GM12865 (cell line): ENCODE data around the gene FASN.

Experiments
- DNase-seq: peaks from one replicate; pipeline ENCODE4 v3.0.0; 2010; ENCODE audit warnings: low read depth
- H3K4me3 ChIP-seq: 2 replicates; pipeline ENCODE4 v1.5.1; 2011; ENCODE audit warnings: mild to moderate bottlenecking, low read depth, low read length, control low read depth
- TF ChIP-seq, protein P1 (sequence below): IDR thresholded peaks from 2 replicates; pipeline ENCODE4 v1.5.1; 2011; ENCODE audit warnings: low read length, control low read depth, low read depth, inconsistent platforms; ENCODE audit not compliant: insufficient read depth; ENCODE audit errors: missing control alignments

FASN gene

DNA sequence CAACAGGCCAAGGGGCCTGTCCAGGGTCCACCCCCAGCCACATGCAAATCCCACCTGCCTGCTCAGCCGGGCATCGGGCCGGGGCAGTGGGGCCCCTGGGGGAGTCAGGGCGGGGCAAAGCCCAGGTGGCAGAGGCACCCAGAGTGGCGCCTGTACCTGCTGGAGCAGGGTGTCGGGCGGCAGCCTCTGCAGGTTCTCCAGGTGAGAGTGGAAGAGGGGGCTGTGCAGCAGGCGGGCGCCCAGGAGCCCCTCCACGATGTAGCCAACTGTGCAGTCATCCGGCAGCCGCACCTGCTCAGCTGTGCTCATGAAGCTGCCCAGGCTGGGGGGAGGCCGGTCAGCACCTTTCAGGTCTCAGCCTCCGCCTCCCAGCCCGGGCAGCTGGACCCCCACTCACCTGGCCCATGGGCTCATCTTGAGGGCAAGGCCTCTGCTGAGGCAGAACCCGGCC is 48.5 kb downstream of the FASN start:
- TF ChIP-seq, protein P1, sequence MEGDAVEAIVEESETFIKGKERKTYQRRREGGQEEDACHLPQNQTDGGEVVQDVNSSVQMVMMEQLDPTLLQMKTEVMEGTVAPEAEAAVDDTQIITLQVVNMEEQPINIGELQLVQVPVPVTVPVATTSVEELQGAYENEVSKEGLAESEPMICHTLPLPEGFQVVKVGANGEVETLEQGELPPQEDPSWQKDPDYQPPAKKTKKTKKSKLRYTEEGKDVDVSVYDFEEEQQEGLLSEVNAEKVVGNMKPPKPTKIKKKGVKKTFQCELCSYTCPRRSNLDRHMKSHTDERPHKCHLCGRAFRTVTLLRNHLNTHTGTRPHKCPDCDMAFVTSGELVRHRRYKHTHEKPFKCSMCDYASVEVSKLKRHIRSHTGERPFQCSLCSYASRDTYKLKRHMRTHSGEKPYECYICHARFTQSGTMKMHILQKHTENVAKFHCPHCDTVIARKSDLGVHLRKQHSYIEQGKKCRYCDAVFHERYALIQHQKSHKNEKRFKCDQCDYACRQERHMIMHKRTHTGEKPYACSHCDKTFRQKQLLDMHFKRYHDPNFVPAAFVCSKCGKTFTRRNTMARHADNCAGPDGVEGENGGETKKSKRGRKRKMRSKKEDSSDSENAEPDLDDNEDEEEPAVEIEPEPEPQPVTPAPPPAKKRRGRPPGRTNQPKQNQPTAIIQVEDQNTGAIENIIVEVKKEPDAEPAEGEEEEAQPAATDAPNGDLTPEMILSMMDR, result no peak
- no peak for DNase-seq
- no peak overlapping the region for H3K4me3 ChIP-seq

DNA sequence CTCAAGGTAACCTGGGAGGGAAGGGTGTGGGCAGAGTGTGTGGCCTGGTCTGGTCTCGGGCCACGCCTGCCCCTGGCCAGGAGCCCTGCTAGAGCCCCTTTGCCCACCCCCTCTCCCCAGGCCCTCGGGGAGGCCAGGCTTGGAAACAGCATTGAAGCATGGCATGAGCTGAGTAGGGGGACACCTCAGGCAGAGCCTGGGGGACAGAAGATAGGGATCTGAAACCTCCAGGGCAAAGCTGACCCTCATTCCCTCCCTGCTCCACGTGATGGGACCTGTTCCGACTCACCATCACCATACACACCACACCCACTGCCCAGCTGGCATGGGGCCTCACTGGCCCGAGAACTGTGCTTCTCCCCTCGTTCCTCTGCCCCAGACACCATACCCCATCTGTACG is 48.9 kb downstream of the FASN start:
- TF ChIP-seq, protein P1, result no peak
- no peak for DNase-seq
- no peak overlapping the region for H3K4me3 ChIP-seq

DNA sequence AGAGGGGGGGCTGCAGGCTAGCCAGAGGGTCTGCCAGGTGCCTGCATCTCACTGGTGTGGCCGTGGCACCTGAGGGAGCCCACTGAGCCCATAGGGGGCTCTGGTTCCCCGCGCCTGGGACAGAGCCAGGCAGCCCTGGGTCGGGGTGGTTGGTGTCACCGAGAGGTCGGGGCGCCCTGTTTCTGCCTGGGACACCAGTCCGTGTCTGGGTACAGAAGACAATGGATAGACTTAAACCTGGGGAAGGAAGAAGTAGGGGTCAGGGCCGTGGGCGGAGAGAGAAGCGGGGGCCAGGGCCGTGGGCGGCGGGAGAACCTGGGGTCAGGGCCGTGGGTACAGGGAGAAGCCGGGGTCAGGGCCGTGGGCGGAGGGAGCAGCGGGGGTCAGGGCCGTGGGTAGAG is 49.5 kb downstream of the FASN start:
- TF ChIP-seq, protein P1, result no peak
- no peak overlapping the region for H3K4me3 ChIP-seq
- no peak for DNase-seq

DNA sequence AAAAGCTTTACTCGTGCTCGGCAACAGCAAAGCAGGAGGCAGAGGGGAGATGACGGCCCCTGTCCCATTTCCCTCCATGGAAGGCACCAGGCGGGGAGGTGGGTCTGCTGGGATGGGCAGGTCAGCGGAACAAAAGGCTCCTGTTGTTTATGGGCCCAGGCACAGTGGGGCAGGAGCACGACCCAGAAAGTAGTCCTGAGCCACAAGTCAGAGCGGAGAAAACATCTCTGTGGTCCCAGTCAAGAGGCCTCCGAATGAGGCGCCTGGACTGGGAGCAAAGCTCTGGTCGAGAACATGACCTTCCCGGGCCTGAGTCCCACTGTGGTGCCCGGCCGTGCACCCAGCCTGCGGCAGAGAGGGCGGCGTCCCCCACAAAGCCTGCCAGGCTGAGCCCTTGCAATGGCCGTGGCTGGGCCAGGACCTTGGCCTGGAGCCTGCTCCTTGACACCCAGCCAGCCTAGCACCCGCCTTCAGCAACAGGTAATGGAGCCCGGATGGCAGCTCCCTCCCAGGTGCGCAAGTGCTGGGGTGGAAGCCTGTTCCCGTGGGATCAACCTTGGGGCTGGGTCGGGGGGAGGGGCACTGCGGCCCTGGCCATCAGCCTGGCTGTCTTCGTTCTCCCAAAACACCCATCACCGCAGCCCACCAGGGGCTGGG is 50.0 kb downstream of the FASN start:
- H3K4me3 ChIP-seq, result no peak overlapping the region
- TF ChIP-seq, protein P1, result no peak
- DNase-seq, result no peak

DNA sequence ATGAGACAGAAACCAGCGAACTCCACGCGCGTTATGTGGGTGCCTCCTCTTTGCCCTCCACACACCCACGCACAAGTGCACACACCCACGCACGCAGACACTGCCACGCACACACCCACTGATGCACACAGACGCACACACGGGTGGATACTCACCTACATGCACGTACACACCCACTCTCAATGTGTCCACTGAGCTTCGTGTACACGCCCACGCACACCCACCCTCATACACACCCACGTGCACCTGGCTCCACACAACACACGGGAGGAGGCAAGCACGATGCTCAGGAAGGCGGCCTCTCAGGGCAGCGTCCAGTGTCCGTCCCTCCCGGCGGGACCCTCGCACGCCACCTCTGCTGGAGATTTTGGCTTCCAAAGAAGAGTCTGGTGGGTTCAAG is 50.7 kb downstream of the FASN start:
- DNase-seq, result no peak
- H3K4me3 ChIP-seq, result no peak overlapping the region
- TF ChIP-seq, protein P1, result no peak

DNA sequence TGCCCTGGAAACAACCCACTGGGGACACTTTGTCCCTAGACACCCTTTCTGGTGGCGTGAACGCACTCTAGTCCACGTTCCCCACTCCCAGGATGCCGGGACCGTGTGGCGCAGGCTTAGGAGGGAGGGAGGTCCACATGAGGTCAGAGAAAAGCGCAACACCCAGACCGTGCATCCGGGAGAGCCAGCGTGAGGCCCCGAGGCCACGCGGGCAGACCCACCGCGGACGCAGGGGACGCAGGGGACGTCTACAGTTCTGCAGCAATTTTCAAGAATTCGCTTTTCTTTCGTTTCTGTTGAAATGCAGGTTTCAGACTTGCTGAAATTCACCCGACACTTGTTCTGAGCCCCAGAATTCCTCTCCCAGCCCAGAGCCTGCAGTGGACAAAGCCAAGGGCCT is 51.1 kb downstream of the FASN start:
- TF ChIP-seq, protein P1, result no peak
- DNase-seq, result no peak
- H3K4me3 ChIP-seq, result no peak overlapping the region

DNA sequence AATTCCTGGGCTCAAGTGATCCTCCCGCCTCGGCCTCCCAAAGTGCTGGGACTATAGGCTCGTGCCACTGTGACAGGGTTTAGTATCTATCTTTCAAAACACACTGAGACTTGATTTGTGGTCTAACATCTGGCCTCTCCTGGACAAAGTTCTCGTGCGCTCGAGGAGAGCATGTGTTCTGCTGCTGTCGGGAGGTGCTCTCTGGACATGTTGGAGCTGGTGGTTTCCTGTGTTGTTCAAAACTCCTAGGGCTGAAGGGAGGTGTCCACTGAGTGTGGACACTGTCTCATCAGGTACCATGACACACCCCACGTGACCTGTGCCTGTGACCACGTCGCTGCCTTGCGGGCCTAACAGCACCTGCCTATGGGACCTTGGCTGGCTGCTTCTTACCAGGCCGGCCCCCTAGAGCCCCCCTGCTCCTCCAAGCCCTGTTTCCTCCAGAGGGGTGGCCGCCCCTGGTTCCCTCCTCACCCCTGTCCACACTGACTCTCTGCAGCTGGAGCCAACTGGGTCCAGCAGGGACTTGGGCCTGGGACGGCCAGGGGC is 52.0 kb downstream of the FASN start:
- TF ChIP-seq, protein P1, result no peak
- no peak overlapping the region for H3K4me3 ChIP-seq
- no peak for DNase-seq
